ENCODE data around the gene MYBPH.

DNA sequence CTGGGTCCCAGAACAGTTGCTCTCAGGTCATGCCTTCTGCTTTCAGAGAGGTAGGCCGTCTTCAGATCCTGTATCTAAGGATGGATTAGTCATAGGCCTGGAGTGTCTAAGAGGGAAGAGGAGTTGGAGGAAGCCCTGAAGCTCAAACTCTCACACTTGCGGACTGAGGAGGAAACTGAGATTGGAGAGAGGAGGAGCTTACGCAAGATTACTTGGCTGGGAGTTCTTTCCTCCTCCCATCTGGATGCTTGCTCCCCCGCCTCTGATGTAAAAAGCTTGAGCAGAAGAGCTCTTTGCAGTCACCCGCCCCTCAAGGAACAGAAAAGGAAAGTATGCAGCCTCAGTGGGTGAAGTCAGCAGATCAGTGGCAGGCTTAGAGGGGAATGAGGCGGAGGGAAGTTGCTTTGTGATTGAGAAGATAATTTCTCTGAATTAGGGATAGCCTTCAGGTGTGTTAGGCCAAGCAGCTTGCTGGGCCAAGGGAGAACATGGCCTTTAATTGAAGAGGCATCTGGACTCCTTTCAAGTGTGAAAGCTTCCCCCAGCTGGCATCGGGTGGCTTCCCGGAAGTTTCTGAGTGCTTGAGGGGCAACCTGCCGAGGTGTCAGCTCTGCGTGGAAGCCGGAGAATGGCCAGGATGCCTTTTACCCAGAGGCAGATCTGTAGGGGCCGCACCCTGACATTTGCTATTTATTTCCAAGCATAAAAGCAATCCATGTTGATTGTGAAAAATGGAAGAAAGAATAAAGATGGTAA, 41.5 kb downstream of the MYBPH start:
- TF ChIP-seq CTCF (IDR thresholded peaks at IDR 0.05), result no peak
- TF ChIP-seq POLR2A (IDR thresholded peaks at IDR 0.05), result no peak

All from adrenal gland (tissue), 5 donors.